Cardiac fibroblast (primary cell): Measurements from ENCODE around the gene NIPBL.

Source experiments
- DNase-seq, 2 donors: peaks; one replicate each; pipeline versions ENCODE4 v3.0.0 to v3.0.0-alpha.2; 2010; ENCODE audit warnings: low read depth in 2 of 2
- H3K4me3 ChIP-seq, 2 donors: replicated peaks in 1 of 2; 1 replicate in 1 of 2; 2 replicates in 1 of 2; pipeline ENCODE4 v1.5.1; 2011; ENCODE audit warnings: low read depth in 2 of 2, low read length in 2 of 2, mild to moderate bottlenecking in 2 of 2, moderate library complexity in 1 of 2
- TF ChIP-seq, protein P1 (sequence below): IDR thresholded peaks from one replicate; pipeline ENCODE4 v1.5.1; 2011; ENCODE audit warnings: low read depth, mild to moderate bottlenecking, low read length, inconsistent platforms

NIPBL gene

DNA sequence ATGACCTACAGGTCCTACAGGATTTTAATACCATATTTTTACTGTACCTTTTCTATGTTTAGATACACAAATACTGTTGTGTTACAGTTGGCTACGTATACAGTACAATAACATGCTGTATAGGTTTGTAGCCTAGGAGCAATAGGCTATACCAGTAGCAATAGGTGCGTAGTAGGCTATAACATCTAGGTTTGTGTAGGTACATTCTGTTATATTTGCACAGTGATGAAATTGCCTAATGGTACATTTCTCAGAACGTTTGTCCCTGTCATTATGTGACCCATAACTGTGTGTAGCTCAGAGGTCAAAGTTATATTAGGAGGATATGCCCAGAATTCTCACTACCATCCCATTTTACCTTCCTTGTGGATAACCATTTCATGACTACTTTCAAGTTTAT, 59.7 kb downstream of the NIPBL start:
- DNase-seq, result no peak
- TF ChIP-seq, protein P1, sequence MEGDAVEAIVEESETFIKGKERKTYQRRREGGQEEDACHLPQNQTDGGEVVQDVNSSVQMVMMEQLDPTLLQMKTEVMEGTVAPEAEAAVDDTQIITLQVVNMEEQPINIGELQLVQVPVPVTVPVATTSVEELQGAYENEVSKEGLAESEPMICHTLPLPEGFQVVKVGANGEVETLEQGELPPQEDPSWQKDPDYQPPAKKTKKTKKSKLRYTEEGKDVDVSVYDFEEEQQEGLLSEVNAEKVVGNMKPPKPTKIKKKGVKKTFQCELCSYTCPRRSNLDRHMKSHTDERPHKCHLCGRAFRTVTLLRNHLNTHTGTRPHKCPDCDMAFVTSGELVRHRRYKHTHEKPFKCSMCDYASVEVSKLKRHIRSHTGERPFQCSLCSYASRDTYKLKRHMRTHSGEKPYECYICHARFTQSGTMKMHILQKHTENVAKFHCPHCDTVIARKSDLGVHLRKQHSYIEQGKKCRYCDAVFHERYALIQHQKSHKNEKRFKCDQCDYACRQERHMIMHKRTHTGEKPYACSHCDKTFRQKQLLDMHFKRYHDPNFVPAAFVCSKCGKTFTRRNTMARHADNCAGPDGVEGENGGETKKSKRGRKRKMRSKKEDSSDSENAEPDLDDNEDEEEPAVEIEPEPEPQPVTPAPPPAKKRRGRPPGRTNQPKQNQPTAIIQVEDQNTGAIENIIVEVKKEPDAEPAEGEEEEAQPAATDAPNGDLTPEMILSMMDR, result no peak
- no peak overlapping the region for H3K4me3 ChIP-seq

DNA sequence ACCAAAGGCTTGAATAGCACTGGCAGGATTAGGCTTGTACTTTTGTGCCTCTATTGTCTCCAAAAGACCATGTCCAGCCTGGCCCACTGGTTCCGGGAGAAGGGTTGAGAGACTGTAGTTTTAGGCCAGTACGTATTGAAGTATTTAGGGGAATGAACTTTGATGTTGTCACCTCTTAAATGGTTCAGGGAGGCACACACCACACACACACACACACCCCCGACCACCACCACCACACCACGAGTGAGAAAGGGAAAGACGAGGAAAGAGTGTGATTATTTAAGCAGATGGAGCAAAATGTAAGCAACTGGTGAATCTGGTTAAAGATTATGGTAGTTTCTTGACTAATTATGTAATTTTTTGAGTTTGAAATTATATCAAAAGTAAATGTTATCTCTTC, 61.6 kb downstream of the NIPBL start:
- TF ChIP-seq, protein P1, result no peak
- no peak for DNase-seq
- H3K4me3 ChIP-seq, result no peak overlapping the region

DNA sequence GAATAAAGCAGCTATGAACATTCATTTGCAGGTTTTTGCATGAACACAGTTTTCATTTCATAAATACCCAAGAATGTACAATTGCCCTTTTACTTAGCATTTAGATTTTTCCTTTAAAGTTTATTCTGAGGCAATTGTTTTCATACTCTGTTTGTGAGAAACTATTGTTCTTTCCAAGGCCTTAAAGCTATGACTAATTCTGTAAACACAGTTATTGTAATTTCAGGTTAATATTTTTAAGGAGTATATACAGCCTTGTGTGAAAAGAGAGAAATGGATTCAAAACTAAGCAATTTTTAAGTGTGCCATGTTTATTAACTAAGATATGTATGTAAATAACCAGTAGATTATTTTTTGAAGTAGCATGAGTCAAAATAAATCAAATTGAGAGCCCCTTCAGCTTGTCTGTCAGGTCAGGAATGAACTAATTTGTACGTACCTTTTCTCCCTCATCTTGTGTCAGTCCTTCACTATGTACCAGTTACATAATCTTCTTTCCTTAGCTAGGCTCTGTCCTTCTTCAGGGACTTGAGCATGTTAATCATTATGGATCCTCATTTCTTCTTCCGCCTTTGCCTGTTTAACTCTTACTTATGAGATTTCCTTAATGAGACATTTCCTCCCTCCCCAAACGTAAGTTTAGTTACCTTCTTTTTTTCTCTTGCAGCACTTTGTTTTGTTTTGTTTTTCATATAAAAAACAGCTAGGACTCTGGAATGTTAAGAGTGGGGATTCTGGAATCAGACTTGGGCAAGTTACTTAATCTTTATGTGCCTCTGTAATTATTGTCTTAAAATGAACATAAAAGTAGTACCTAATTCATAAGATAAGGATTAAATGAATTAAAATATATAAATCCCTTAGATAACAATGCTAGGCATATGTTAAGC, 63.6 kb downstream of the NIPBL start:
- TF ChIP-seq, protein P1, result no peak
- H3K4me3 ChIP-seq, result no peak overlapping the region
- DNase-seq, result peak in 1 of 2 donors; percentile 46

DNA sequence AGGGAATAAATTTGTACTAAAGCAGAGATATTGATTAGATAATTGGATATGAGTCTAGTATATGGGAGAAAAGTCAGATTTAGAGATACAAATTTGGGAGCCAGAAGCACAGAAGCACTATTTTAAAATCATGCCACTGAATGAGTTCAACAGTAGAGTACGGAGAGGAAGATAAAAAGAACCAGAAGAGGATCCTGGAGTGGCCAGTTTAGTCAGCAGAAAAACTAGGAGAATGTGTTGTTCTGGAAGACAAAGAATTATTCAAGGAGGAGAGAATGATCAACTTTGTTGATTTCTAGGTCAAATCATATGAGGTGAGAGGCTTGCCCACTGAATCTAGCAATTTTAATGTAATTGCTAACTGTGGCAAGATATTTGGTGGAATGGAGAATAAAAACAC, 67.0 kb downstream of the NIPBL start:
- no peak for DNase-seq
- TF ChIP-seq, protein P1, result no peak
- H3K4me3 ChIP-seq, result no peak overlapping the region

DNA sequence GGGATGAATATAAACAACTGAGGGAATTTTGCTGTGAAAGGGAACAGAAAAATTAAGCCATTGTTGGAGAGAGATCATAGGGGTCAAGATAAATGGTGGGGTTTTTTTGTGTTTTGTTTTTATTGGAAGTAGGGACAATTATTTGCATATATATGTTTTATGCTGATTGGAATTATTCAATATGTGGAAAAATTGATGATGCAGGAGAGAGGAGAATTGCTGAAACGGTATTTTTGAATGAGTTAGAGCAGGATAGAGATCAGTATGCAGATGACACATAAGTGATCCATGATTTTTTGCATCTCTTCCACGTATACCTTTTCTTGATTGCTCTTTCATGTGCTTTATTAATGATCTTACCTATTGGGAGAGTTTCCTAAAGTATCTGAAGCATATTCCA, 67.5 kb downstream of the NIPBL start:
- H3K4me3 ChIP-seq, result no peak overlapping the region
- no peak for DNase-seq
- TF ChIP-seq, protein P1, result no peak

DNA sequence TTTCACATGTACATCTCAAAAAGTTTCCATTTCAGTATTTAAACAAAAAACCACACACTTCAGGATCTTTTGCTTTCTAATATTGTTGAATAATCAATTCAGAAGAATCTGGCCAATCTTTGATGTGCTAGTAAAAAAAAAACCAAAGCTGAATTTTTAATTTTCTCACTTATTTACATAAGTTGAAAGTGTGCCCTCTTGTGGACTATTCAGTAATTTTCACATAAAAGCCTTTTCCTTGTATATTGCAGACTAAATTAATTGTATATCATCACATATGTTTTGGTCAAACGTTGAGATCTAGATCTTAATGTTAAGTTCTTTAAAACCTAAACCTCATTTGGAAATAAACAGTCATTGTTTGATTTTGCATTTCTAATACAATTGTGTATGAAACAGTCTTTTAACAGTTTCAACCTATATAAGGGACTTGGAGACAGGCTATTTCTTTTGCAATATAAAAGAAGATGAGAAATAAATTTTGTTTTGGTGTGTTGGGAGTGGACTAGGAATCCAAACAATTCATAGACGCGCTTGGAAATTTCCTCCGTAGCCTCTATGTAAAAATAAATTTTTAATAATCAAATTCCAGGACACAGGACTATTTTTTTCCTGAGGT, 68.1 kb downstream of the NIPBL start:
- TF ChIP-seq, protein P1, result peak; percentile 31
- no peak overlapping the region for H3K4me3 ChIP-seq
- DNase-seq, result peak; percentile 85 to 88
